Measurements from ENCODE around the gene CABP4.

The CABP4 gene

DNA sequence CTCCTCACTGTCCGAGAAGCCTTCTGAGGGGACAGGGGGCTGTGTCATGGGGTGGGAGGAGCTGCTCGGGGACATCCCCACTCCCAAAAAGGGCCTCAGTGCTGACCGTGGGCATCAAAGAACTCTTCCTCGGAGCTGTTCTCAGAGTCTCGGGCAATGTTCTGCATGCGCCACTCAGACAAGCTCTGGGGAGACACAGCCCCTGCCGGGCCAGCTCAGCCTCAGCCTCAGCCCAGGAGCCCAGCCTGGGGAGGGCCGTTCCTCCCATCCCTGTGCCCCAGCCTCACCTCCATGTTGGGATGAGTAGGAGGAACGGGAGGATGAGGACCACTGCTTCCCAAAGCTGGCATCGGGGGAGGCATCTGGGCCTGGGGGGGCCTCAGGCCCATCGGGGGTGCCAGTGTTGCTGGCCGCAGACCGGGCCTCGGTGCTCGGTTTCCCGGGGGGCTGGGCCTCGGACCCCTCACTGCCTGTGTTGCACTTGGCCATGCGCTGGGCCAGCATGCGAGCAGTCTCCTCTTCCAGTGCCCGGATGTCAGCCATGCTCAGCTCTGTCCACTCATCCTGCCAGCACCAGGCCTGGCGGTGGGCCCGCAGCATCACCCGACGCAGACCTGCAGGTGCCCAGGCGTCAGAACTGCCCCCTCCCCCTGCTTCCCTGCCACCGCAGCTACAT is 44.8 kb downstream of the CABP4 start:
- FAIRE-seq = no peak

- FAIRE-seq = no peak
These were observed 45.3 kb downstream of the CABP4 start for GRCh38 chr11:67500484-67500821.

- no peak for FAIRE-seq
These were observed 45.9 kb downstream of the CABP4 start for GRCh38 chr11:67500831-67501715.

DNA sequence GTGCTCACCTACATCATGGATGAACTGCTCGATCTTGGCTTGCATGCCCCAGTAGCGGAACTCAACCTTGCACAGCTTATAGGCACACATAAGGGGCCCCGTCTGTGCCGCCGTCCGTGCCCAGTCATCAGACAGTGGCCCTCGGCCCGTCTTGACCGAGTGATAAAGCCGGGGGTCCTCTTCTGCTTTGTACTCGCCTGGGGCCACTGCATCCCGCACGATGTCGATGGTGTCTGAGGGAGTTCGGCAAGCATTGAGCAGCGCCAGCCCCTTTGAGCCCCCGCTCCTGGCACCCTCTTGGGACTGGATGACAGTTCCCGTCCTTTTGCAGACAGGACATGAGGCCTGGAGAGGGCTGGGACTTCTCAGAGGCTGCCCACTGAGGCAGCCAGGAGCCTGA is 46.7 kb downstream of the CABP4 start:
- FAIRE-seq = no peak

DNA sequence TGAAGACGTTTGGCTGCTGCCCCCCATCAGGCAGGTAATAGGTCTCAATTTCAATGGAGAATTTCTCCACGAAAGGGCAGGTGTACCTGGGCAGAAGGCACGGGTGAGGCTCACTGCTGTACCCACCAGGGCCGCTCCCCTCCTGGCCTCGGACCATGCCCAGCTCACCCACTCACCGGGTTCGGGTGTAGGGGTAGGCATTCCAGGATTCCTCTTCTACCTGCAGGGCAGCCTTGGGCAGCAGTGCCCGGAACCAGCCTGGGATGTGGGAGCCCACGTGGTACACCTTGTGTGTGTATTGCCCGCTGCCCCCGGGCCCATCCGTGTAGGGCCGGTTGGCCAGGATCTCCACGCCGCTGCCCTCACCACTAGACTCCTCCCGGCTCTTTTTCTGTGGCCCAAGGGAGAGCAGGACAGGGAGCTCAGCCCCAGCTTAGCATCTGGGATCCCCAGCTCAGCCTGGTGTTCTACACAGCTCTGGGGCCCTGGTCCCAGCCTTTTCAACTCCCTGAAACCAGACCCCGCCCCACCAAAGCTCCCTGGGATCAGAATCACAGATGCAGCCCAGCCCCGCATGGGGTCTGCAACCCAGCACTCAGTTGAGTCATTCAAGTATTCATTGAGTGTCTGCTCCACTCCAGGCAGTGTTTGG is 47.3 kb downstream of the CABP4 start:
- FAIRE-seq = no peak

GRCh38 chr11:67503119-67504004 is 48.2 kb downstream of the CABP4 start:
- FAIRE-seq = no peak

GRCh38 chr11:67504005-67504949 is 49.1 kb downstream of the CABP4 start:
- FAIRE-seq = no peak

DNA sequence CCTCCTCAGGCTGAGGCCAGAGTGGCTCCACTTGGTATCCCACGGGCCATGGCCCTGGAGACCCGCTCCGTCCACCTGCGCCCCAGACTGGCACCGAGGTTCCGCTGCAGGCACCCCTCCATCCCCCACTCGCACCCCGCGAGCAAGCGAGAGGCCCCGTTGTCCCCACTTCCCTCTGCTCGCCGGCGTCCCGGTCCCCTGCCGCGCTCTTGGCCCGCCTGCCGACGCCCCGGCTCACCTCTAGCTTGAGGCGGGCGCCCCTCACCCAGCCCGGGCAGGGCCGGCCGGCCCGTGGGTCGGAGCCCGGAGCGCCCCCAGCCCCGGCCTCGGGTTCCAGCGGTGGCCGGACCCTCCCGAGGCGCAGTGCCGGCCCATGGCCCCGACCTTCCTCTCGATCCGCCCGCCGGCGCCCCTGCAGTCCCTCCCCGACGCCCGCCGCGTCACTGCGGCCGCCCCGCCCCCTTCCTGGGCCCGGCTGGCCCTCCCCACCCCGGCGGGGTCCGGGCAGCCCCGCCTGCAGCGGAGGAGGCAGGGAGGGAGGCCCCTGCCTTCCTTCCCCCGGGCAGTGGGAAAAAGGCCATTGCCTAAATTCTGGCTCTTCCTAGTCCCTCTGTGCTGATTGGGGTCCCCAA is 49.9 kb downstream of the CABP4 start, which contains the start of gene PITPNM1:
Gene PITPNM1, minus strand, starts transcription at position 414 of the 632 bp plus-strand sequence. CDS start 1,183 bp downstream, outside the sequence.
- no peak for FAIRE-seq

GRCh38 chr11:67505605-67506396 is 50.6 kb downstream of the CABP4 start:
- FAIRE-seq = peak; percentile 92

GRCh38 chr11:67506426-67507051 is 51.4 kb downstream of the CABP4 start:
- no peak for FAIRE-seq

- FAIRE-seq = no peak
These were observed 52.2 kb downstream of the CABP4 start for GRCh38 chr11:67507242-67507863.

DNA sequence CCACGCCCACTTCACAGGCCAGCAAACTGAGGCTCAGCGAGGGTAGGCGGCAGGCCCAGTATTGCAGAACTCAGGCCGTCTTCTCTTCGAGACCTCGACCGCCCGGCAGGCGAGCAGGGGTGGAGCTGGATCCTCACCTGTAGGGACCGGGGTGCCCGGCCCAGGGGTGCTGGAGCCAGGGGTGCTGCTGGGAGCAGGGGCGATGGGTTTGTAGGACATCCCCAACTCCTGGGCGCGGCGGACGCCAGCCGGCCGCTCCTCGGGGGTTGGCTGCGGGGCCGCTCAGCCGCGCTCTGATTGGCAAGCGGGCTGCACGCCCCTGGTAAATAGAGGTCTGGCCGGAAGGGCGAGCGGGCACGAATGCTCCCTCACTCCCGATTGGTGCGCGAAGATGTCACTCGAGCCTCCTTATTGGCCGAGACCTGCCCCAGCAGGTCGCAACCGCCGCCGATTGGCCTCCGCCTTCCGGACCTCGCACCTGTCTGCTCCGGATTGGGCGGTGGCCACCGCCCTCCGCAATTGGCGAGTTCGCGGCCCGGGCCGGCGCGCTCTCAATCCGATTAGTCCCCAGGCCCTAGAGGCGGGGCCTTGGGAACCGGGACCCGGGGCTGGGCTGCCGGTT is 52.8 kb downstream of the CABP4 start, which contains the start of gene CDK2AP2:
Gene CDK2AP2, minus strand, starts transcription at position 299 of the 622 bp plus-strand sequence. Its CDS starts 80 bp downstream, at position 219.
- peak; percentile 97 for FAIRE-seq

DNA sequence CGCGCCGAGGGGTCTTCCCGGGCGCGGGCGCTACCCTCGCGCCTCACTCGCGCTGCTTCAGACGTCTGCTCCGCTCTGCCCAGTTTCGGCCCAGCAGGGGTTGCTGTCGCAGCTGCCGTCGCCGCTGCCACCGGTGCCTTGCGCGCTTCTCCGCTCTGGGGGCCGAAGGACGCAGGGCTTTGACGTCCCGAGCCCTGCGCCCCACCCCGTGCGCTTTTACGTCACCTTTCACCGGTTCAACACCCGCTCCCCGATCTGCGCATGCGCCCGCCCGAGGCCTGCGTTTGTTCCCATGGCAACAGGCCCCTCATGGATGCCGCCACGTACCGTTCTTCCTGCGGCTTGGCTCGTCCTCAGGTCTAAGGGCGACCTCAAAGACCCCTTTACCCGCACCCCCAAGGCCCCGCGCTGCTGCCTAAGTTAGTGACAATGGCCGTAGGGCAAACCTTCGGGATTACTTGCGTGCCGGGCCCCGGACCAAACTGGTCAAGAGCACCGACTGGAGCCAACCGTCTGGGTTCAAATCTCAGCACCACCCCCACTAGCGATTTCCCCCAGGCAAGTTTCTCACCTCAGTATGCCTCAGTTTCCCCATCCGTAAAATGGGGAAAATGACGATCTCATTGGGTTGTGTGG is 53.5 kb downstream of the CABP4 start:
- no peak for FAIRE-seq

- no peak for FAIRE-seq
These were observed 54.8 kb downstream of the CABP4 start for GRCh38 chr11:67510023-67510345.

All from G401.6 (cell line).